Caco-2 (cell line): Measurements from ENCODE around the gene FBXO38. TPM values are rescaled to one million over a fixed set of nuclear protein-coding genes. Genes with fewer than 3 reads are reported as not detected.
"Not testable (repeated sequence)": the region's sequence is repeated elsewhere in the genome, so short reads cannot be mapped to it uniquely, and the experiment has no call there.

Experiments used
- BruUV-seq: library from RNA; stranded (reverse); fragments of 400-500 nt; replicated peaks from 2 replicates; lab custom pipeline; 2021; lab: Mats Ljungman, UMichigan
- CTCF ChIA-PET: fragments of 300-600 bp; sonication (Branson Sonifier 250); formaldehyde crosslinking; loops from one replicate; lab custom pipeline; 2022; ENCODE audit warnings: antibody characterized with exemption; lab: Charles Lee
- POLR2A ChIA-PET: fragments of 300-600 bp; sonication (Branson Sonifier 250); formaldehyde crosslinking; loops from one replicate; lab custom pipeline; 2022; ENCODE audit warnings: antibody characterized with exemption; lab: Charles Lee
- DNase-seq, 2 experiments: peaks; one replicate each; pipeline versions ENCODE4 v3.0.0 to v3.0.0-alpha.2; 2020 to 2022
- H3K27me3 ChIP-seq: replicated peaks from 2 replicates; pipeline ENCODE4 v1.6.0; 2011; ENCODE audit warnings: low read length; ENCODE audit not compliant: control insufficient read depth, insufficient read depth
- H3K36me3 ChIP-seq: 2 replicates; pipeline ENCODE4 v1.5.1; 2011; ENCODE audit warnings: low read length; ENCODE audit not compliant: control insufficient read depth, insufficient read depth
- H3K4me1 ChIP-seq: fragments of 250-450 bp; sonication (Bioruptor Pico); 2 replicates; pipeline ENCODE4 v1.5.1; 2020; ENCODE audit warnings: mild to moderate bottlenecking
- H3K4me3 ChIP-seq: 2 replicates; pipeline ENCODE4 v1.5.1; 2011; ENCODE audit warnings: low read depth, mild to moderate bottlenecking, control low read depth, low read length
- H3K9me3 ChIP-seq: fragments of 250-450 bp; sonication (Bioruptor Pico); 2 replicates; pipeline ENCODE4 v1.5.1; 2020; ENCODE audit warnings: mild to moderate bottlenecking, moderate library complexity
- H3K27ac Mint-ChIP-seq: one replicate; pipeline ENCODE4 v1.8.0; 2022; ENCODE audit warnings: mixed read lengths; ENCODE audit not compliant: unreplicated experiment
- H3K27me3 Mint-ChIP-seq: one replicate; pipeline ENCODE4 v1.8.0; 2022; ENCODE audit warnings: mixed read lengths; ENCODE audit not compliant: insufficient read depth, unreplicated experiment
- H3K36me3 Mint-ChIP-seq: one replicate; pipeline ENCODE4 v1.8.0; 2022; ENCODE audit warnings: mild to moderate bottlenecking, mixed read lengths; ENCODE audit not compliant: insufficient read depth, unreplicated experiment
- H3K4me1 Mint-ChIP-seq: one replicate; pipeline ENCODE4 v1.8.0; 2022; ENCODE audit warnings: low read depth, mixed read lengths; ENCODE audit not compliant: unreplicated experiment
- H3K4me3 Mint-ChIP-seq: one replicate; pipeline ENCODE4 v1.8.0; 2022; ENCODE audit warnings: mild to moderate bottlenecking, moderate library complexity, mixed read lengths; ENCODE audit not compliant: unreplicated experiment
- H3K9me3 Mint-ChIP-seq: one replicate; pipeline ENCODE4 v1.8.0; 2022; ENCODE audit warnings: mixed read lengths; ENCODE audit not compliant: unreplicated experiment
- CTCF ChIP-seq, 2 experiments: fragments of 200-600 bp in 1 of 2; IDR thresholded peaks; 1 replicate in 1 of 2; 2 replicates in 1 of 2; pipeline versions ENCODE4 v1.5.1 to v1.8.0; 2011 to 2022; ENCODE audit warnings: antibody characterized with exemption in 1 of 2, control low read depth in 1 of 2, inconsistent platforms in 1 of 2, low read depth in 1 of 2, low read length in 1 of 2, mild to moderate bottlenecking in 1 of 2, moderate library complexity in 1 of 2; ENCODE audit not compliant: insufficient read depth in 1 of 2, severe bottlenecking in 1 of 2, unreplicated experiment in 1 of 2
- intact Hi-C: fragments of 100-400 bp; cut with micrococcal nuclease; formaldehyde crosslinking; loops from one replicate; pipeline ENCODE4 v1.10.0; 2022; ENCODE audit not compliant: unreplicated experiment
- total RNA-seq: library from RNA; stranded (reverse); gene quantifications from 2 replicates; pipeline ENCODE4 v1.2.3, GENCODE V29; 2022

FBXO38 gene
- total RNA-seq, 1 experiment from 2014 or later: 36.7 TPM

- CTCF ChIA-PET: interaction anchor here (1.0 kb wide), 1 partner anchor 265 kb away, joined by 4 read pairs; no protein-coding TSS in a partner anchor
- no TSS peak for BruUV-seq
- no peak overlapping the region for H3K27ac Mint-ChIP-seq
- H3K27me3 Mint-ChIP-seq: peaks cover 11% of the 10 kb centered on the region
- DNase-seq: no peak
- Histone ChIP-seq H3K4me3 (no peak overlapping the region), H3K4me1 (no peaks in the 10 kb centered on the region), H3K27me3 (no peaks in the 10 kb centered on the region), H3K36me3 (no peaks in the 10 kb centered on the region), H3K9me3 (0 out of 2 replicates have a peak, but pooled peaks cover 3% of the 10 kb centered on the region)
- no peak for TF ChIP-seq CTCF (IDR thresholded peaks at IDR 0.05; ENCODE audit: insufficient read depth in 1 of 2, low read depth in 1 of 2, low read length in 1 of 2, severe bottlenecking in 1 of 2, unreplicated experiment in 1 of 2)
- intact Hi-C loops: no loop called here
- H3K4me1 Mint-ChIP-seq: no peaks in the 10 kb centered on the region
- no peaks in the 10 kb centered on the region for H3K9me3 Mint-ChIP-seq
- no peak overlapping the region for H3K4me3 Mint-ChIP-seq
- H3K36me3 Mint-ChIP-seq: no peaks in the 10 kb centered on the region
- POLR2A ChIA-PET: no interaction called here
These were observed 81.8 kb downstream of the FBXO38 start for GRCh38 chr5:148465381-148466235.

- Mint-ChIP-seq H3K36me3 (no peaks in the 10 kb centered on the region), H3K9me3 (no peaks in the 10 kb centered on the region), H3K4me3 (no peak overlapping the region), H3K27ac (no peak overlapping the region), H3K27me3 (peaks cover 10% of the 10 kb centered on the region), H3K4me1 (no peaks in the 10 kb centered on the region)
- intact Hi-C loops: no loop called here
- Histone ChIP-seq H3K36me3 (no peaks in the 10 kb centered on the region), H3K4me3 (no peak overlapping the region), H3K27me3 (no peaks in the 10 kb centered on the region), H3K4me1 (no peaks in the 10 kb centered on the region), H3K9me3 (0 out of 2 replicates have a peak, but pooled peaks cover 1% of the 10 kb centered on the region)
- ChIA-PET POLR2A (no interaction called here), CTCF (interaction anchor here (0.6 kb wide), 1 partner anchor 807 kb away, joined by 3 read pairs; no protein-coding TSS in a partner anchor)
- DNase-seq: no peak
- no peak for TF ChIP-seq CTCF (IDR thresholded peaks at IDR 0.05; ENCODE audit: insufficient read depth in 1 of 2, low read depth in 1 of 2, low read length in 1 of 2, severe bottlenecking in 1 of 2, unreplicated experiment in 1 of 2)
- BruUV-seq: no TSS peak
These were observed 82.5 kb downstream of the FBXO38 start for GRCh38 chr5:148466236-148466580.

GRCh38 chr5:148467958-148468357 lies 84.2 kb downstream of the FBXO38 start:
- Histone ChIP-seq H3K4me3 (no peak overlapping the region), H3K9me3 (no peaks in the 10 kb centered on the region), H3K36me3 (no peaks in the 10 kb centered on the region), H3K27me3 (no peaks in the 10 kb centered on the region), H3K4me1 (no peaks in the 10 kb centered on the region)
- POLR2A ChIA-PET: no interaction called here
- Mint-ChIP-seq H3K4me1 (no peaks in the 10 kb centered on the region), H3K27ac (no peak overlapping the region), H3K9me3 (no peaks in the 10 kb centered on the region), H3K27me3 (peaks cover 7% of the 10 kb centered on the region), H3K4me3 (no peak overlapping the region), H3K36me3 (no peaks in the 10 kb centered on the region)
- CTCF ChIA-PET: no interaction called here
- intact Hi-C loops: no loop called here
- no peak for TF ChIP-seq CTCF (IDR thresholded peaks at IDR 0.05; ENCODE audit: insufficient read depth in 1 of 2, low read depth in 1 of 2, low read length in 1 of 2, severe bottlenecking in 1 of 2, unreplicated experiment in 1 of 2)
- no TSS peak for BruUV-seq
- DNase-seq: no peak

GRCh38 chr5:148468746-148469145 lies 85.0 kb downstream of the FBXO38 start:
- H3K4me3 ChIP-seq, H3K4me1 ChIP-seq, H3K27ac Mint-ChIP-seq, H3K9me3 Mint-ChIP-seq, BruUV-seq, H3K36me3 Mint-ChIP-seq, H3K27me3 Mint-ChIP-seq, intact Hi-C loops, H3K36me3 ChIP-seq, H3K4me1 Mint-ChIP-seq, DNase-seq, H3K27me3 ChIP-seq, H3K4me3 Mint-ChIP-seq, H3K9me3 ChIP-seq: not testable (repeated sequence)
- ChIA-PET POLR2A (interaction anchor here (0.6 kb wide), 1 partner anchor 11 kb away, joined by 3 read pairs; no protein-coding TSS in a partner anchor), CTCF (interaction anchor here (1.1 kb wide), 1 partner anchor 262 kb away, joined by 3 read pairs; no protein-coding TSS in a partner anchor)
